Osteoblast (primary cell): ENCODE data around the gene ENTPD2. TPM values are rescaled to one million over a fixed set of nuclear protein-coding genes. Genes with fewer than 3 reads are reported as not detected.
"Not testable (repeated sequence)": the region's sequence is repeated elsewhere in the genome, so short reads cannot be mapped to it uniquely, and the experiment has no call there.

ENCODE experiments used
- DNase-seq: peaks from one replicate; pipeline ENCODE4 v3.0.0; 2011; ENCODE audit warnings: low spot score, mixed read lengths; ENCODE audit not compliant: insufficient read length; ENCODE audit errors: missing footprints
- H2AFZ ChIP-seq: 2 replicates; pipeline ENCODE4 v1.6.0; 2011; ENCODE audit warnings: mild to moderate bottlenecking, low read length
- H3K27ac ChIP-seq: 2 replicates; pipeline ENCODE4 v1.5.1; 2011; ENCODE audit warnings: mild to moderate bottlenecking, low read depth, low read length, moderate library complexity
- H3K27me3 ChIP-seq: 2 replicates; pipeline ENCODE4 v1.6.0; 2012; ENCODE audit warnings: mild to moderate bottlenecking, control low read depth, inconsistent platforms, low read length, moderate library complexity; ENCODE audit not compliant: insufficient read depth
- H3K36me3 ChIP-seq: 2 replicates; pipeline ENCODE4 v1.5.1; 2011; ENCODE audit warnings: mild to moderate bottlenecking, low read length, control low read depth, moderate library complexity; ENCODE audit not compliant: insufficient read depth
- H3K4me1 ChIP-seq: 2 replicates; pipeline ENCODE4 v1.5.1; 2011; ENCODE audit warnings: mild to moderate bottlenecking, low read length, control low read depth, moderate library complexity; ENCODE audit not compliant: insufficient read depth
- H3K4me2 ChIP-seq: 2 replicates; pipeline ENCODE4 v1.6.0; 2011; ENCODE audit warnings: mild to moderate bottlenecking, low read length; ENCODE audit not compliant: insufficient read depth
- H3K4me3 ChIP-seq: fragments of 200-600 bp; sonication (generic); 3 replicates; pipeline ENCODE4 v1.5.1; 2012; ENCODE audit warnings: mild to moderate bottlenecking, low read length, inconsistent platforms; ENCODE audit not compliant: insufficient read depth
- H3K79me2 ChIP-seq: 2 replicates; pipeline ENCODE4 v1.6.0; 2012; ENCODE audit warnings: mild to moderate bottlenecking, low read length, control low read depth, inconsistent platforms; ENCODE audit not compliant: insufficient read depth
- H3K9me3 ChIP-seq: 2 replicates; pipeline ENCODE4 v1.5.1; 2011; ENCODE audit warnings: low read depth, low read length, control low read depth
- H4K20me1 ChIP-seq: 2 replicates; pipeline ENCODE4 v1.6.0; 2012; ENCODE audit warnings: mild to moderate bottlenecking, low read length, control low read depth; ENCODE audit not compliant: insufficient read depth
- CTCF ChIP-seq: IDR thresholded peaks from 2 replicates; pipeline ENCODE4 v1.5.1; 2011; ENCODE audit warnings: mild to moderate bottlenecking, low read depth, low read length, moderate library complexity; ENCODE audit errors: extremely low read depth
- total RNA-seq: library from RNA; depleted of rRNA; stranded (reverse); fragments of >200 nt; gene quantifications from 2 replicates; pipeline ENCODE4 v1.2.3, GENCODE V29; 2012

The ENTPD2 gene
- total RNA-seq, 1 donor = not detected

GRCh38 chr9:137064027-137064879 lies 10.4 kb upstream of the ENTPD2 start:
- peaks cover 6% of the 10 kb centered on the region for H4K20me1 ChIP-seq
- H3K27ac ChIP-seq = no peak overlapping the region
- H3K4me1 ChIP-seq = no peaks in the 10 kb centered on the region
- H3K9me3 ChIP-seq = no peaks in the 10 kb centered on the region
- peak; percentile 97 for DNase-seq
- H2AFZ ChIP-seq = no peak overlapping the region
- no peaks in the 10 kb centered on the region for H3K36me3 ChIP-seq
- no peaks in the 10 kb centered on the region for H3K79me2 ChIP-seq
- peak; percentile 74 for TF ChIP-seq CTCF
- H3K4me2 ChIP-seq = no peak overlapping the region
- H3K27me3 ChIP-seq = no peaks in the 10 kb centered on the region
- no peak overlapping the region for H3K4me3 ChIP-seq

GRCh38 chr9:137063311-137064026 lies 9.6 kb upstream of the ENTPD2 start:
- peaks cover 5% of the 10 kb centered on the region for H4K20me1 ChIP-seq
- H3K4me2 ChIP-seq = no peak overlapping the region
- no peaks in the 10 kb centered on the region for H3K27me3 ChIP-seq
- no peaks in the 10 kb centered on the region for H3K36me3 ChIP-seq
- H3K79me2 ChIP-seq = no peaks in the 10 kb centered on the region
- TF ChIP-seq CTCF = no peak
- H3K4me1 ChIP-seq = no peaks in the 10 kb centered on the region
- H3K9me3 ChIP-seq = no peaks in the 10 kb centered on the region
- peak; percentile 78 for DNase-seq
- no peak overlapping the region for H3K27ac ChIP-seq
- H2AFZ ChIP-seq = no peak overlapping the region
- no peak overlapping the region for H3K4me3 ChIP-seq

GRCh38 chr9:137062798-137063197 lies 8.9 kb upstream of the ENTPD2 start:
- H3K4me2 ChIP-seq, DNase-seq, H3K4me3 ChIP-seq, H3K27ac ChIP-seq, H3K36me3 ChIP-seq, H4K20me1 ChIP-seq, H3K79me2 ChIP-seq, H3K27me3 ChIP-seq, H3K4me1 ChIP-seq, H2AFZ ChIP-seq, H3K9me3 ChIP-seq: not testable (repeated sequence)

- Histone ChIP-seq H3K27ac (no peak overlapping the region), H3K36me3 (no peaks in the 10 kb centered on the region), H3K9me3 (no peaks in the 10 kb centered on the region), H3K4me3 (no peak overlapping the region), H4K20me1 (no peaks in the 10 kb centered on the region), H3K4me2 (no peak overlapping the region), H3K79me2 (no peaks in the 10 kb centered on the region), H3K4me1 (no peaks in the 10 kb centered on the region), H2AFZ (no peak overlapping the region), H3K27me3 (no peaks in the 10 kb centered on the region)
- TF ChIP-seq CTCF = no peak
- DNase-seq = no peak
These were observed 8.5 kb upstream of the ENTPD2 start for GRCh38 chr9:137062384-137062783.
